HG03060 (cell line): ENCODE results near the gene SESN3.
"Not testable (repeated sequence)": the region's sequence is repeated elsewhere in the genome, so short reads cannot be mapped to it uniquely, and the experiment has no call there.

ENCODE experiments used
- ATAC-seq: cut with Tn5 transposase; IDR thresholded peaks from one replicate; pipeline ENCODE4 v1.9.1; 2021; ENCODE audit warnings: low read depth, moderate number of reproducible peaks; ENCODE audit not compliant: unreplicated experiment

The SESN3 gene

GRCh38 chr11:95252586-95252985 is 21.6 kb upstream of the SESN3 start:
- no peak for ATAC-seq

- ATAC-seq = not testable (repeated sequence)
Measured at GRCh38 chr11:95251896-95252295, 20.9 kb upstream of the SESN3 start.

- peak; percentile 93 for ATAC-seq
Measured at GRCh38 chr11:95248666-95249467, 17.9 kb upstream of the SESN3 start.

GRCh38 chr11:95247883-95248282 is 16.9 kb upstream of the SESN3 start:
- no peak for ATAC-seq

- no peak for ATAC-seq
Measured at GRCh38 chr11:95247127-95247684, 16.2 kb upstream of the SESN3 start.

GRCh38 chr11:95245581-95245980 is 14.6 kb upstream of the SESN3 start:
- no peak for ATAC-seq

GRCh38 chr11:95245038-95245437 is 14.0 kb upstream of the SESN3 start:
- ATAC-seq = no peak

GRCh38 chr11:95243673-95244072 is 12.7 kb upstream of the SESN3 start:
- ATAC-seq = no peak

GRCh38 chr11:95242845-95243605 is 12.0 kb upstream of the SESN3 start:
- ATAC-seq = no peak

GRCh38 chr11:95242091-95242844 is 11.3 kb upstream of the SESN3 start:
- ATAC-seq = peak; percentile 28

GRCh38 chr11:95241681-95242081 is 10.7 kb upstream of the SESN3 start:
- ATAC-seq = peak; percentile 58

- ATAC-seq = no peak
Measured at GRCh38 chr11:95239871-95240649, 9.1 kb upstream of the SESN3 start.

- no peak for ATAC-seq
Measured at GRCh38 chr11:95232666-95233065, 1.7 kb upstream of the SESN3 start.

- no peak for ATAC-seq
Measured at GRCh38 chr11:95231881-95232605, 1.0 kb upstream of the SESN3 start.

GRCh38 chr11:95230810-95231126 is 234 bp downstream of the SESN3 start:
- ATAC-seq = no peak

- ATAC-seq = no peak
Measured at GRCh38 chr11:95229993-95230809, 801 bp downstream of the SESN3 start.

GRCh38 chr11:95229199-95229992 is 1.6 kb downstream of the SESN3 start:
- no peak for ATAC-seq
